Measurements from ENCODE around the gene CHST8. TPM values are rescaled to one million over a fixed set of nuclear protein-coding genes. Genes with fewer than 3 reads are reported as not detected.

The CHST8 gene
- total and polyA plus RNA-seq, 4 donors, result 3.3 to 17.7 (median 10.5) TPM

DNA sequence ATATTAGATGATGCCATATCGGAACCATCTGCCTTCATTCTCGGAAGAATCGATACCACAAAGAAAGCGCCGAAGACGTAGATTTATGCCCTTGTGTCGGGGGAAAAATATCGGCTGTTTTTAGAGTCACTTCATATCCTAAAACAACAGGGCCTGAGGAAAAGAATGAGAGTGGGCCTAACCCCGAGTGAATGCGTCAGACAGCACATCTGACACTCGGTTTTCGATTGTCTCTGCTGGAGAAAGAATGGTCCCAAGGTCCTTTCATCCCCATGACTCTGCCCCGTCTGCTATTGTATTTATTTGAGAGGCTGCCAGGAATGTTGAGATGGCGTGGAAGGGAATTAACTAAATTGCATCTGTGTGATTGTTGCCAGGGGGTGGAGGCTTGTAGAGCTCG, 46.1 kb downstream of the CHST8 start:
- Histone ChIP-seq H3K4me1 (ENCODE audit: control insufficient read depth, insufficient read depth, low read length) (peaks cover 11% of the 10 kb centered on the region), H3K27me3 (ENCODE audit: control insufficient read depth, insufficient read depth, low read length) (no peaks in the 10 kb centered on the region), H3K4me3 (ENCODE audit: low read depth, low read length) (no peak overlapping the region), H3K9me3 (ENCODE audit: control insufficient read depth, insufficient read depth, low read length) (no peaks in the 10 kb centered on the region), H3K36me3 (ENCODE audit: control insufficient read depth, insufficient read depth, low read length) (no peaks in the 10 kb centered on the region), H3K27ac (ENCODE audit: low read depth, low read length) (no peak overlapping the region)
- no CpG with 5 or more reads among the region's 15 CpGs for WGBS (ENCODE audit: insufficient coverage)
- peak in 1 of 6 donors; percentile 80 for DNase-seq (ENCODE audit: low read depth in 4 of 6, low spot score in 6 of 6)

DNA sequence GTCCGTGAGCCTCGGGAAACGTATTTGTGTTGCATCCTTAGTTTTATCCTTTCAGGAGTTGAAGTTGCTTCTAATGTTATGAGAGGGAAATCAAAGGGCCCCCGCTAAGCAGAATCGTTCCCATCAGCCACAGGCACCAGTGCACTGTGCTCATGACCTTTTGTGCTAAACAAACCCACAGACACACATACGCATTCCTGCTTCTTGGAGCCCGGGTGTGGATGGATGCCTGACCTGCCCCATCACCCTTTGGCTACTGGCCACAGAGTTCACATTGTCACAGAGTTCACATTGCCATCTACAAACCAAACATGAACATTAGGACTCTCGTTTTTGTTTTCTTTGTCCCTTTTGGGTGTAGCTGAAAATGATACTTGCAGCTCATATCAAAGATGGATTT, 47.2 kb downstream of the CHST8 start:
- Histone ChIP-seq H3K36me3 (ENCODE audit: control insufficient read depth, insufficient read depth, low read length) (no peaks in the 10 kb centered on the region), H3K4me1 (ENCODE audit: control insufficient read depth, insufficient read depth, low read length) (peaks cover 13% of the 10 kb centered on the region), H3K27me3 (ENCODE audit: control insufficient read depth, insufficient read depth, low read length) (no peaks in the 10 kb centered on the region), H3K27ac (ENCODE audit: low read depth, low read length) (no peak overlapping the region), H3K4me3 (ENCODE audit: low read depth, low read length) (no peak overlapping the region), H3K9me3 (ENCODE audit: control insufficient read depth, insufficient read depth, low read length) (no peaks in the 10 kb centered on the region)
- no peak for DNase-seq (ENCODE audit: low read depth in 4 of 6, low spot score in 6 of 6)
- WGBS (ENCODE audit: insufficient coverage), result 65% methylated on average over 4 of the region's 8 CpGs

DNA sequence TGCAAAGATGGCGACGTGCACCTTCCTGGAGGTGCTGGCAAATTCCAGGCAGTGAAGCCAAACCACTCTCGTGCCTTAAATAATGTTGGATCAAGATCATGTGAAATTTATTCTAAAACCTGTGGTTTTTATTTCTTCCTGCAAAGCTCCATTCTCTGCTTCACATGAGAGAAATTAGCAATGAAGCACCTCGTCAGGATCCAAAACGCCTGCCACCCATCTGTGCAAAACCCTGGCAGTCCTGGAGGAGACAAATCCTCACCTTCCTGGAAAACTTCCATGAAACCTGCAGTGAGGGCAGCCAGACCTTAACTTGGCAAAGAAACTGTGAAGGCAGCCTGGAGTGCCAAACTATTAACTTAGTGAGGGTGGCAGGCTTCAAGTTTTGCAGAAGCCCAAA, 47.6 kb downstream of the CHST8 start:
- no peak overlapping the region for H3K4me3 ChIP-seq (ENCODE audit: low read depth, low read length)
- H3K36me3 ChIP-seq (ENCODE audit: control insufficient read depth, insufficient read depth, low read length), result no peaks in the 10 kb centered on the region
- H3K9me3 ChIP-seq (ENCODE audit: control insufficient read depth, insufficient read depth, low read length), result no peaks in the 10 kb centered on the region
- H3K4me1 ChIP-seq (ENCODE audit: control insufficient read depth, insufficient read depth, low read length), result peaks cover 17% of the 10 kb centered on the region
- H3K27ac ChIP-seq (ENCODE audit: low read depth, low read length), result no peak overlapping the region
- H3K27me3 ChIP-seq (ENCODE audit: control insufficient read depth, insufficient read depth, low read length), result no peaks in the 10 kb centered on the region
- DNase-seq (ENCODE audit: low read depth in 4 of 6, low spot score in 6 of 6), result peak in 1 of 6 donors; percentile 48
- WGBS (ENCODE audit: insufficient coverage), result 77% methylated on average over 2 of the region's 5 CpGs

DNA sequence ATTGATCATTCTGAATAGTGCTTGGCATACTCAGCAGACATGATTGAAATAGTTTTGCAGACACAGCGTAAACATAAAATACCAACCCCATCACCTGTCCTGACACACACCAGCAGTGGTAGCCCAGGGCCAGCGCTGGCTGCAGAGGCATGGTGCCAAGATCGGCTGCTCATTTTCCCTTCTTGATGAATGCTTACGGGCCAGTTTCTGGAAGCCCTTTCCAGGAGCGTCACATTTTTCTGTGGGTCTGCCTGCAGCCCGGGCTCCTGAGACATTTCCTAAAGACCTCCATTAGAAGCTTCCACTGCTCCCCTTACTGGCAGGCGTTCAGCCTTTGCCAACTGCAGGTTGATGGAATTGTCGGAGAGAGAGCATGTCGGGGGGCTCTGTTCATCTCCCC, 48.6 kb downstream of the CHST8 start:
- Histone ChIP-seq H3K36me3 (ENCODE audit: control insufficient read depth, insufficient read depth, low read length) (no peaks in the 10 kb centered on the region), H3K9me3 (ENCODE audit: control insufficient read depth, insufficient read depth, low read length) (no peaks in the 10 kb centered on the region), H3K27ac (ENCODE audit: low read depth, low read length) (no peak overlapping the region), H3K4me1 (ENCODE audit: control insufficient read depth, insufficient read depth, low read length) (peaks cover 22% of the 10 kb centered on the region), H3K27me3 (ENCODE audit: control insufficient read depth, insufficient read depth, low read length) (no peaks in the 10 kb centered on the region), H3K4me3 (ENCODE audit: low read depth, low read length) (no peak overlapping the region)
- DNase-seq (ENCODE audit: low read depth in 4 of 6, low spot score in 6 of 6), result no peak
- 68% methylated on average over 5 of the region's 9 CpGs for whole genome bisulfite sequencing (ENCODE audit: insufficient coverage)

DNA sequence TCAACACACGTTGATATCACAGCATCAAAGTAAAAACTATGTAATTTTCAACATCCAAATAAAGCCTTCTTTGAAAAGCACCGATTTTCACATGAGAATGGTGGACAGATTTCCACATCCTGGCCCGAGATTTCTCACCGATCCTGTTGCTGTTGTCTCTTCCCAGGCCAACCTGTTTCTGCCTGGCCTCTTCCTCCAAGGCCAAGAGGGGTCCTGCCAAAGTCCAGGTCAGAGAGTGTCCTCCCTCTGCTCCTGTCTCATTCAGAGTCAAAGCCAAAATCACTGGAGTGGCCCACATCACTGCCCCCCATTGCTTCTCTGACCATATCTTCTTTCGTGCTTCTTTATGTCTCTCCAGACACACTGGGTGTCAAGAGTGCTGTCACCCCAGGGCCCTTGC, 49.5 kb downstream of the CHST8 start:
- 92% methylated on average over 5 of the region's 5 CpGs for WGBS (ENCODE audit: insufficient coverage)
- Histone ChIP-seq H3K27ac (ENCODE audit: low read depth, low read length) (no peak overlapping the region), H3K4me3 (ENCODE audit: low read depth, low read length) (no peak overlapping the region), H3K4me1 (ENCODE audit: control insufficient read depth, insufficient read depth, low read length) (peaks cover 14% of the 10 kb centered on the region), H3K9me3 (ENCODE audit: control insufficient read depth, insufficient read depth, low read length) (no peaks in the 10 kb centered on the region), H3K27me3 (ENCODE audit: control insufficient read depth, insufficient read depth, low read length) (no peaks in the 10 kb centered on the region), H3K36me3 (ENCODE audit: control insufficient read depth, insufficient read depth, low read length) (no peaks in the 10 kb centered on the region)
- DNase-seq (ENCODE audit: low read depth in 4 of 6, low spot score in 6 of 6), result no peak

DNA sequence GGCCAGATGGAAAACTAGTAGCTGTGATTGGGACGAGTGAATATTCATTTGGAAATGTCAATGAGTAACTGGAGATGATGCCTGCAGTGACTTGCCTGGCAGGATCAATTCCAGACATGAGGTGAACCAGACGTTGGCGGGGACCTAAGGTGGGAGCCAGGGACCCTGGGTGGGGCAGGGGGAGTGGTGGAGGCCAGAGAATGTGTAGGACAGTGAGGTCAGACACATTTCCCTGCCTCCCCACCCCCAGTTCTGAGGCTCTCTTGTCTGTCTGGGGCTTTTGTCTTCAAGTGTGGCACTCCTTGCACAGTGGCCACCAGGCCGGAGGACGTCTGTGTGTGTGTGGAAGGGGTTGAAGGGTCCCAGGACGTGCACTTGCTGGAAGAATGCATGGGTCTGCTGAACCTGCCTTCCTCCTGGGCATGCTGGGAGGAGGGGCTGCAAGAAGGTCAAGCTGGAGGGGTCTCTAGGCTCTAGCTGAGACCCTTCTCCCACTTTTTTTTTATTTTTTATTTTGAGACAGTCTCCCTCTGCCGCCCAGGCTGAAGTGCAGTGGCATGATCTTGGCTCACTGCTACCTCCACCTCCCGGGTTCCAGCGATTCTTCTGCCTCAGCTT, 51.6 kb downstream of the CHST8 start:
- no peaks in the 10 kb centered on the region for H3K9me3 ChIP-seq (ENCODE audit: control insufficient read depth, insufficient read depth, low read length)
- no peak overlapping the region for H3K27ac ChIP-seq (ENCODE audit: low read depth, low read length)
- H3K4me1 ChIP-seq (ENCODE audit: control insufficient read depth, insufficient read depth, low read length), result peaks cover 25% of the 10 kb centered on the region
- 87% methylated on average over 3 of the region's 9 CpGs for WGBS (ENCODE audit: insufficient coverage)
- H3K36me3 ChIP-seq (ENCODE audit: control insufficient read depth, insufficient read depth, low read length), result no peaks in the 10 kb centered on the region
- no peak overlapping the region for H3K4me3 ChIP-seq (ENCODE audit: low read depth, low read length)
- no peak for DNase-seq (ENCODE audit: low read depth in 4 of 6, low spot score in 6 of 6)
- no peaks in the 10 kb centered on the region for H3K27me3 ChIP-seq (ENCODE audit: control insufficient read depth, insufficient read depth, low read length)

DNA sequence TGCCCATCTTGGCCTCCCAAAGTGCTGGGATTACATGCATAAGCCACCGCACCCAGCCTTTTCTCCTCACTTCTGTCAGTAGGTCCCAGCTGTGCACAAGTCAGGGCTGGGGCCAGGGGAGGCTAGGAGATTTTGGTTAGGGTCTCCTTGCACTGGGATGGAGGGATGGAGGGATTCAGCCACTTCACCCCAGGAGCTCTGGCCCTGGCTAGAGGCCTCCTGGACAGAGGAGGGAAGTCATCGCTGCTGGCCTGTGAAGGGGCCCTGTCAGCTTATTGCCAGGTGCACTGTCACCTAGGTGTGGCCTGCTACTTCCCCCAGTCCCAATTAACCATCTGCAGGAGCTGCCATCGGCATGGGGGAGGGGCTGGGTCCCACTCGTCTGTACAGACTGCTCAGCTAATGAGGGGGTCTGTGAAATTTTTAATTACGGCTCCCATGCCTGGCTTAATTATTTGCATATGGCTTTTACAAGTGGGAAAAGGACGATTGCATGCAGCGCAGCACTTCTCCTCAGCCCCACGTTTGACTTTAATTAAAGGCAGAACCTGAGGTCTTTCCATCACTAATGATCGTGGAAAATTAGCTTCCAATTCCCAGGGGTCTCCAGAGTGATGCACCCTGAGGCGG, 52.4 kb downstream of the CHST8 start:
- Histone ChIP-seq H3K4me1 (ENCODE audit: control insufficient read depth, insufficient read depth, low read length) (peaks cover 32% of the 10 kb centered on the region), H3K27ac (ENCODE audit: low read depth, low read length) (no peak overlapping the region), H3K27me3 (ENCODE audit: control insufficient read depth, insufficient read depth, low read length) (no peaks in the 10 kb centered on the region), H3K4me3 (ENCODE audit: low read depth, low read length) (no peak overlapping the region), H3K36me3 (ENCODE audit: control insufficient read depth, insufficient read depth, low read length) (no peaks in the 10 kb centered on the region), H3K9me3 (ENCODE audit: control insufficient read depth, insufficient read depth, low read length) (no peaks in the 10 kb centered on the region)
- WGBS (ENCODE audit: insufficient coverage), result 73% methylated on average over 4 of the region's 10 CpGs
- DNase-seq (ENCODE audit: low read depth in 4 of 6, low spot score in 6 of 6), result peak in 1 of 6 donors; percentile 91

DNA sequence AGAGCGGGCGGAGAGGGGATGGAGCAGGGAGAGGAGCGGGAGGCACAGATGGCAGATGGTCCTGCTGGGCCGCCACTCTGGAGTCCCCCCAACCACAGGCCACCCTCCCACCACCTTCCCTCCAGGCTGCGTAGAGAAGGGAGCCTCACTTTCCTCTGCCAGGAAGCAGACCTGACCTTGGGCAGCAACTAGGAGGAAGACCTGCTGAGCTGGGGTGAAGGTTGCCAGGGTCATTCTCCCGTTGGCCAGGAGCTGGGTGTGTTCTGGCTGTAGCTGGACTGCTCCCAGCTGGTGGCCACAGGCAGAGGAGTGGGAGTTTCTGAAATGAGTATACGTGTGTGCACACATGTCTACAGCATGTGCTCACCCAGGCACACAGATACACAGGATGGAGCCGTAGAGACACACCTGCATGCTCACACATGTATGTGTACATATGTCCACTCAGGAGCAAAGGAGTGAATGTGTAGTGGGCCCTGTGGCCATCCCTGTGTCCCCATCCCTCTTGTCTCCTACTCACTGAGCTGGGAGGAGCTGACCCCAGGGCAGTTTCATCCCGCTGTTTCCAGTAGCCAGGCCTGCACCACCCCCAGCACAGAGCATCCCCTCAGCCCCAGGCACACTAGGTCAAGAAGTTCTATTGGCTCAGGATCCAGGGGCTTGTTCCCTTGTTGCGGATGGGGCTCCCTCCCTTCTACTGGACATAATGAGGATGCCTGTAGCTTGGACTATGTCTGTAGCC, 53.0 kb downstream of the CHST8 start:
- Histone ChIP-seq H3K9me3 (ENCODE audit: control insufficient read depth, insufficient read depth, low read length) (no peaks in the 10 kb centered on the region), H3K27ac (ENCODE audit: low read depth, low read length) (no peak overlapping the region), H3K27me3 (ENCODE audit: control insufficient read depth, insufficient read depth, low read length) (no peaks in the 10 kb centered on the region), H3K4me3 (ENCODE audit: low read depth, low read length) (no peak overlapping the region), H3K36me3 (ENCODE audit: control insufficient read depth, insufficient read depth, low read length) (no peaks in the 10 kb centered on the region), H3K4me1 (ENCODE audit: control insufficient read depth, insufficient read depth, low read length) (peaks cover 39% of the 10 kb centered on the region)
- WGBS (ENCODE audit: insufficient coverage), result 49% methylated on average over 3 of the region's 10 CpGs
- DNase-seq (ENCODE audit: low read depth in 4 of 6, low spot score in 6 of 6), result no peak

DNA sequence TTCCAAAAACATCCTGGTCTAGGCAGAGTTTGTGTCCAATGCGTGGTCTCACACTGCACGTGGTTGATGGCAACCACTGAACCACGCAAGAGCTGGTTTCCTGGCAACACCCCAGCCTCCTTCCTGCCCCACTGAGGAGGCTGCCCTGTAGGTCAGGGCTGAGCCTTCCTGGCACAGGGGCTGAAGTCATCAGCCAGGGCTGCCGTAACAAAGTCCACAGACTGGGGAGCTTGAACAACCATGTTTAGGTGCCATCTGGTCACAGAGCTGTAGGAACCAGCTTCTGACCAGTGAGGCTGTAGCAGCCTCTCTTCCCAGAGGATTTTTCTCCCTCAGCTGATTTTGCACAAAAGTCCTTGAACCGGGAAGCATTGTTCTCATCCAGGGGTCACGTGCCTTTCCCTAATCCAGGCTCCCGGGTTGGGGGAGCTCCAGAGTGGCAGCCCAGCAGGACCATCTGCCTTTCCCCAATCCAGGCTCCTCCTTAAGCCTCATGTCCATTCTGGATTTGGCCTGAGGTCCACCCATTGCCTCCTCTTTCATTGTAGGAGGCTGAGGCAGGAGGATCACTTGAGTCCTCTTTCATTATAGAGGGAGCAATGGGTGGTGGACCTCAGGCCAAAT, 53.9 kb downstream of the CHST8 start:
- Histone ChIP-seq H3K4me1 (ENCODE audit: control insufficient read depth, insufficient read depth, low read length) (peaks cover 39% of the 10 kb centered on the region), H3K9me3 (ENCODE audit: control insufficient read depth, insufficient read depth, low read length) (no peaks in the 10 kb centered on the region), H3K27ac (ENCODE audit: low read depth, low read length) (no peak overlapping the region), H3K36me3 (ENCODE audit: control insufficient read depth, insufficient read depth, low read length) (no peaks in the 10 kb centered on the region), H3K4me3 (ENCODE audit: low read depth, low read length) (no peak overlapping the region), H3K27me3 (ENCODE audit: control insufficient read depth, insufficient read depth, low read length) (no peaks in the 10 kb centered on the region)
- WGBS (ENCODE audit: insufficient coverage), result 66% methylated on average over 7 of the region's 7 CpGs
- no peak for DNase-seq (ENCODE audit: low read depth in 4 of 6, low spot score in 6 of 6)

Measured in spinal cord (tissue), 10 donors.